Progenitor cell of endocrine pancreas (in vitro differentiated cells): ENCODE data around the gene PTPRD. TPM values are rescaled to one million over a fixed set of nuclear protein-coding genes. Genes with fewer than 3 reads are reported as not detected.

ENCODE experiments used
- DNase-seq: peaks from one replicate; pipeline ENCODE4 v3.0.0; 2021; ENCODE audit warnings: low spot score; ENCODE audit not compliant: unreplicated experiment
- H3K27ac Mint-ChIP-seq: 2 replicates; pipeline ENCODE4 v1.8.0; 2021; ENCODE audit warnings: mild to moderate bottlenecking, moderate library complexity, mixed read lengths
- H3K27me3 Mint-ChIP-seq: 2 replicates; pipeline ENCODE4 v1.8.0; 2021; ENCODE audit warnings: mixed read lengths
- H3K36me3 Mint-ChIP-seq: 2 replicates; pipeline ENCODE4 v1.8.0; 2022; ENCODE audit warnings: mixed read lengths; ENCODE audit not compliant: insufficient read depth
- H3K4me1 Mint-ChIP-seq: 2 replicates; pipeline ENCODE4 v1.8.0; 2021; ENCODE audit warnings: low read depth, mixed read lengths
- H3K4me3 Mint-ChIP-seq: 2 replicates; pipeline ENCODE4 v1.8.0; 2021; ENCODE audit warnings: low read depth, mild to moderate bottlenecking, moderate library complexity, mixed read lengths
- H3K9me3 Mint-ChIP-seq: 2 replicates; pipeline ENCODE4 v1.8.0; 2021; ENCODE audit warnings: low read depth, mixed read lengths
- total RNA-seq: library from RNA; stranded (reverse); gene quantifications from 2 replicates; pipeline ENCODE4 v1.2.1, GENCODE V29; 2021
- TF ChIP-seq, protein P1 (sequence below): fragments of 200-600 bp; sonication (generic); IDR thresholded peaks from one replicate; pipeline ENCODE4 v1.5.0; 2021; ENCODE audit warnings: antibody characterized with exemption, mild to moderate bottlenecking; ENCODE audit not compliant: unreplicated experiment

PTPRD gene
- total RNA-seq, 1 donor from 2014 or later: 124 TPM

DNA sequence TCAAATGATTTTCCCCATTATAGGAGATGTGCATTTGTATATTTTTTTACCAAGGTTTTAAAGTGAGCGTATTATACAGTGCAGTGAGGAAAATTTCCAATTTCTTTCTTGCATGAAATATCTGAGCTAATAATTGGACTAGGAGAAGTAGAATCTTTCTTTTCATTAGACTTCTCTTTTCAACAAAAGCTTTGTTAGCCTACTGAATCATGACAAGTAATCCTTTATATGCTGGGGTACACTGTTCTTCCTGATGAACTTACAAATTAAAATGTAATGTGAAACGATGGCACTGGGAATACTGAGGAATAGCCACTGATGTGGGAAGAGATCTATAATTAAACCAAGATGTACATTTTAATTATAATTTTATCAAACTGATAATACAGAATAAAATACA, 829.6 kb downstream of the PTPRD start:
- H3K9me3 Mint-ChIP-seq: no peaks in the 10 kb centered on the region
- peaks cover 3% of the 10 kb centered on the region for H3K4me1 Mint-ChIP-seq
- no peak overlapping the region for H3K27ac Mint-ChIP-seq
- TF ChIP-seq, protein P1, sequence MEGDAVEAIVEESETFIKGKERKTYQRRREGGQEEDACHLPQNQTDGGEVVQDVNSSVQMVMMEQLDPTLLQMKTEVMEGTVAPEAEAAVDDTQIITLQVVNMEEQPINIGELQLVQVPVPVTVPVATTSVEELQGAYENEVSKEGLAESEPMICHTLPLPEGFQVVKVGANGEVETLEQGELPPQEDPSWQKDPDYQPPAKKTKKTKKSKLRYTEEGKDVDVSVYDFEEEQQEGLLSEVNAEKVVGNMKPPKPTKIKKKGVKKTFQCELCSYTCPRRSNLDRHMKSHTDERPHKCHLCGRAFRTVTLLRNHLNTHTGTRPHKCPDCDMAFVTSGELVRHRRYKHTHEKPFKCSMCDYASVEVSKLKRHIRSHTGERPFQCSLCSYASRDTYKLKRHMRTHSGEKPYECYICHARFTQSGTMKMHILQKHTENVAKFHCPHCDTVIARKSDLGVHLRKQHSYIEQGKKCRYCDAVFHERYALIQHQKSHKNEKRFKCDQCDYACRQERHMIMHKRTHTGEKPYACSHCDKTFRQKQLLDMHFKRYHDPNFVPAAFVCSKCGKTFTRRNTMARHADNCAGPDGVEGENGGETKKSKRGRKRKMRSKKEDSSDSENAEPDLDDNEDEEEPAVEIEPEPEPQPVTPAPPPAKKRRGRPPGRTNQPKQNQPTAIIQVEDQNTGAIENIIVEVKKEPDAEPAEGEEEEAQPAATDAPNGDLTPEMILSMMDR: no peak
- no peak for DNase-seq
- no peaks in the 10 kb centered on the region for H3K27me3 Mint-ChIP-seq
- H3K4me3 Mint-ChIP-seq: no peak overlapping the region
- no peaks in the 10 kb centered on the region for H3K36me3 Mint-ChIP-seq

DNA sequence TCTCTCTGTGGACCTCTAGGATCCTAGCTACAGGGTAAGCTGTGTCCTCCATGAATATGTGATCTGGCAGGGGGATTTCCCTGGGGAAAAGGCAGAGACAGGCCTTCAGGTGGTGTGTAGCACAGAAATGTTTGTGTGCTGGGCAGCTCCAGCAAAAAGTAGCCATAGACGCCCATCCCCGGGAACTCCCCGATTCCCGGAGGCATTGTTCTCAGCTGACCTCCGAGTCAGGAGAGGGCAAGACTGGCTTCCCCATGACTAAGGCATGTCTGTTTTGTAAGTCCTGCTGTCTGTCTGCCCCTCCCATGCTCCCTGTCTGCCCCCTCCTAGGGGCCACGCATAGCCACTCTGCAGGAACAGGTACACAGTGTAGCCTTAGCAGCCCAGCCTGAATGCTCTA, 834.5 kb downstream of the PTPRD start:
- peak overlapping the region; percentile 66 for H3K27ac Mint-ChIP-seq
- no peaks in the 10 kb centered on the region for H3K36me3 Mint-ChIP-seq
- H3K9me3 Mint-ChIP-seq: no peaks in the 10 kb centered on the region
- TF ChIP-seq, protein P1: no peak
- H3K4me1 Mint-ChIP-seq: no peaks in the 10 kb centered on the region
- H3K27me3 Mint-ChIP-seq: no peaks in the 10 kb centered on the region
- no peak overlapping the region for H3K4me3 Mint-ChIP-seq
- no peak for DNase-seq

DNA sequence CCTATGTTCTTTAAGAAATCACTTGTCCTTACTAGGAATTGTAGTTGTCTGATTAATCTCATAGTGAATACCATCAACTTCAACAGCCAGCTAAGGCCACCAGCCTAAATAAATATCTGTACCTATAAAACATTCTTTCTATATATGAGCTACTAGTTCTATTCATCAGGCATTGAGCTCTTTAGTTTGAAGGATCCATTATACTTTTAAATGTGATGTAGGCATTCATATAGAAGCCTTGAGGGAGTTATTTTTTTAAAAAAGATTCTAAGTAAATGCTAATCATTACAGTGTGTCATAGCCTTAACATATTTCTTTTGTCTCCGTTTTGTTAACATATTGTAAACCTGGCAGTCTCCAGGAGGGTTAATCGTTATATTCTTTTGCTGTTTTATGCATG, 838.3 kb downstream of the PTPRD start:
- no peaks in the 10 kb centered on the region for H3K27me3 Mint-ChIP-seq
- no peak overlapping the region for H3K4me3 Mint-ChIP-seq
- TF ChIP-seq, protein P1: no peak
- H3K36me3 Mint-ChIP-seq: no peaks in the 10 kb centered on the region
- H3K9me3 Mint-ChIP-seq: no peaks in the 10 kb centered on the region
- no peak overlapping the region for H3K27ac Mint-ChIP-seq
- H3K4me1 Mint-ChIP-seq: no peaks in the 10 kb centered on the region
- DNase-seq: no peak

DNA sequence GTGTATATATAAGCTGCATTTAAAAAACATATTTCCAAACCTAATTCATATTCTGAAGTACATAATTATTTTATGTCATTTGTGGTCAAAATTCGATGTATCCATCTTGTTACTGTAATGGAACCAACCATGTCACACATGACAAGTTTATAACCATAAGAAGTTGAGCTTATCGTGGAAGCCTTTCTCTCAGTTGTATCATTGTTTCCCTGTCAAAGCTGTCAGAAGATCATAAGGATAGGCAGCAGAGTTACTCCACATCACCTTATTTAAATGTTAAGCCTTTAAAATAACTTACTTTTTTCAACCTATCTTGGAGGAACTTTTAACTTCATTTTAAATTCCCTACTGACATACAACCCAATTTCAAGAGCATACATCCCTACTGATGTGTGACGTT, 841.5 kb downstream of the PTPRD start:
- Mint-ChIP-seq H3K27me3 (no peaks in the 10 kb centered on the region), H3K4me1 (peaks cover under 1% of the 10 kb centered on the region), H3K36me3 (no peaks in the 10 kb centered on the region), H3K9me3 (no peaks in the 10 kb centered on the region), H3K27ac (no peak overlapping the region), H3K4me3 (no peak overlapping the region)
- no peak for DNase-seq
- TF ChIP-seq, protein P1: no peak

DNA sequence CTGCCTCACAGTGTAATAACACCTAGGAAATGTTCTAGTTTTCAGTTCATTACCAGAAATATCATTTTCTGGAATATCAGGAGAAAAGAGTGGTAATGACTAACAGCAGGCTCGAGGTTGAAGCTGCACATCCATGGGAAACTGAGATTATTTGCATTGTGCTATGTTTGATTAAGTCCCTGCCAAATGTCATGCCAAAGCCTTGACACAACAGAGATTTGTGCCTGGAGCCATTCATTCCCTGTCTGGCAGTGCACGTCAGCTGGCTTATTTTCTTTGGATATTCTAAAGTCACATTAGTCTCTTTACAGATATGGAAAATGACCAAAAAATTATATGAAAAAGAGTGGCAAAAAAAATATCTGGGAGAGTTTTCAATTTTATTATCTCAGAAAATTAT, 848.0 kb downstream of the PTPRD start:
- Mint-ChIP-seq H3K4me3 (no peak overlapping the region), H3K9me3 (peaks cover 3% of the 10 kb centered on the region), H3K27me3 (no peaks in the 10 kb centered on the region), H3K36me3 (no peaks in the 10 kb centered on the region), H3K4me1 (peaks cover 1% of the 10 kb centered on the region), H3K27ac (no peak overlapping the region)
- no peak for DNase-seq
- TF ChIP-seq, protein P1: no peak

DNA sequence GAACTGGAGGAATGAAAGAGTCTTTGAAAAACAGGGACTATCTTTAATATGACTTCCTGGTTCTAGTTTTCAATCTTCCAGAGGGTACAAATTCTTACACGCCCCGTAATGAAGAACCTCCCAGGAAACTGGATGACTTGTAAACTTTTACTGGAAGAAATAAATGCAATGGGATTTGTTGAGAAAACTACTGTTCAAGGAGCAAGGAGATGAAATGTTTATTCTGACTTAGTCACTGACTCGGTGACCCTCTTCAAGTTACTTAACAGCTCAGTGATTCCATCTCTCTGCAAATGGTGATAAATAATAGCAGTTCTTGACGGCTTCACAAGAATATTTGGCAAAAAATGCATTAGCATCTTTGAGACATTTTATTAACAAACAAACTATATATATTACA, 858.6 kb downstream of the PTPRD start:
- TF ChIP-seq, protein P1: no peak
- H3K27ac Mint-ChIP-seq: no peak overlapping the region
- no peaks in the 10 kb centered on the region for H3K9me3 Mint-ChIP-seq
- H3K36me3 Mint-ChIP-seq: no peaks in the 10 kb centered on the region
- H3K4me3 Mint-ChIP-seq: no peak overlapping the region
- no peak for DNase-seq
- no peaks in the 10 kb centered on the region for H3K27me3 Mint-ChIP-seq
- H3K4me1 Mint-ChIP-seq: peaks cover 5% of the 10 kb centered on the region
